Measurements from ENCODE around the gene KRT80.

Gene KRT80

DNA sequence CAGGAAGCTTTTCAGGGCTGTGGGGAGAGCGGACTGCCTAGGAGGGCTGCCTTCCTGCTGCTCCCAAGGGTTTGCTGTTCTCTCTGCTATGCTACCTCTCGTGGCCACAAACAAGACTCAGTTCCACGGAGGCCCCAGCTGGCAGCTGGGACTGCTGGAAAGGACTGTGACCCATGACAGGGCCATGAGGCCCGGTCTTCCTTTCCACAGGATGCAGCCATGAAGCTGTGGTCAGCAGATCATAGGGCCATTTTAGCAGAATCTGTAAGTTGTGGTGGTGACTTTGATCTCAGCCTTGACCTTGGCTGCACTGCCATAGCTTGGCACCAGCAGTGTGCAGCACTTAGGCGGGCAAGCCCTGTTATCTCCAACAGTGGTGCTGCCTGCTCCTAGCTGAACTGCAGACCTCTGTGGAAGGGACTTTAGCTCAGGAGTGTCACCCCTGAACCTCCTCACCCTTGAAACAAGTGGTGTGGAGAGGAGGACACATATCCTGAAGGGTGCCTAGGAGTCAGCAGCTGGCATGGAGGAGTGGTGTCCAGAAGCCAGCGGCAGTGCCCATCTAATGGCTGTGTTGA, 12.3 kb downstream of the KRT80 start:
- no peak for DNase-seq (ENCODE audit: low read depth)

DNA sequence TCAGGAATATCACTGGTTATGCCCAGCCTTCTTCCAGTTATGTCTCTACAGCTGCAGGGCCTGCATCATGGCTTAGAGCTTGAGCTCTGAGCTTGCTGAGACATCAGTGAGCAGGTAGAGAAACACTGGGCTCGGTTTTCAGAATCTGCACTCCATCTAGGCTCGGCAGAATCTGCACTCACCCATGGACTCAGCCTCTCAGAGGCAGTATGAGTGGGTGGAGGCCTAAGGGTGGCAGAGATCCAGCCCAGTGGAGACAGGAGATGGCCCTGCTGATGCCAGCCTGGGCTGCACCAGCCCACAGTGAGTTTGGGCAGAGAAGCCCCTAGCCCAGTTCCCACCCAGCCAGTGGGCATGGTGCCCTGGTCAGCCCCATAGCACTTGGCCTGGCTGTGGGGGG, 12.8 kb downstream of the KRT80 start:
- no peak for DNase-seq (ENCODE audit: low read depth)

DNA sequence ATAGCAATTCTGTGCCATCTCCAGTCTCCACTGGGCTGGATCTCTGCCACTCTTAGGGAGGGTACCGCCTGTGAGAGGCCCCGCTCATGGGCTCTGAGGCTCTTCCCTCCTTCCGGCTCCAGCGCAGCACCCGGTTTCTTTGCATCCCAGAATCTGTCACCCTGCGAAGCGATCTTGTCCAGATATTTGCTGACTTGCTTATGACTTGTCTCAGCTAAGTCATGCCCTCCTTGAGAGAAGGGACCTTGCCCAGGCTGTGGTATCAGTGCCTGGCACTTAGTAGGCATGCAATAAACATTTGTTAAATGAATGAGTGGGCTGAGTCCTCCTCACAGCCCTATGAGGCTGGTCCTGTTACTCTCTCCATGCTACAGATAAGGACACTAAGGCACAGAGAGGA, 13.4 kb downstream of the KRT80 start:
- DNase-seq (ENCODE audit: low read depth) = no peak

DNA sequence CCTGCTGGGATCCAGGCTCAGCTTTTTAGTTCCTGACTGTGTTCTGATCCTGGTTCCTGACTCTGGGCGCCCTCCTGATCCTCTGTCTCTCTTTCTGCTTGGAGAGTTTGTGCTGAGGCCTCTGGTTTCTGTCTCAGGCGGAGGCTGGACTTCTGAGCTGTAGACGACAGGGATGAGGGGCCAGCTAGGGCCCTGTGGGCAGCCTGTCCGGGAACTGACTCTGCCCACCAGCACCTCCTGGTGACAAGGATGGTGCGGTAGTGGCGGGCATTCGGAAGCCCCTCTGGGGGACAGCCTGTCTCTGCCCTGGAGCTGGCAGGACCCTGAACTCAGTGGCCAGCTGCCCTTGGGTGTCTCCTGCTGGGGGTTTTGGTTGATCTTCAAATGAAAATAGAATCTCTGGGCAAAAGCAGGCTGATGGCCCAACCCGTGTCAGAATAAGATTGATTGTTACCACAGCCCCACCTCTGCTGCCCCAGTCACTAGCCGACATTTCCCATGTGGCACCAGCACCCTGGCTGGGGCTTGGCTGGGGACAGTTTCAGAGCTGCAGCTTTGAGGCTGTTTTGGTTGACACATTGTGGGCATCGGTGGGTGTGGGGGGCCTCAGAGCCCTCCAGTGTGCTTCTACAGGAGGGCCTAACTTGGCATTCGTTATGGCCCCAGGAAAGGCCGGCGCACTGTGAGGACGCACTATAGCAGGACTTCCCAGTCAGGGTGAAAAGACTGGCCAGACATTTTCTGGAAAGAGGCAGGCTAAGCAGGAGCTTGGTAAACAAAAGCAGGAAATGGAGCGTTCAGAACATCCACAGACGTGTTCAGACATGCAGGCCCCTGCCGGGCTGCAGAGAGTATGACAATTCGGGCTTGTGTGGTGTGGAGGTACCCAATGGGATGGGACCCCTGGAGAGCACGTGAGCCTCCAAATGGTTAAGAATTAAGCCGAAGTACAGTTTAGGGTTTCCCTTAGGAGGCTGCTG, 16.2 kb downstream of the KRT80 start:
- DNase-seq (ENCODE audit: low read depth) = no peak

DNA sequence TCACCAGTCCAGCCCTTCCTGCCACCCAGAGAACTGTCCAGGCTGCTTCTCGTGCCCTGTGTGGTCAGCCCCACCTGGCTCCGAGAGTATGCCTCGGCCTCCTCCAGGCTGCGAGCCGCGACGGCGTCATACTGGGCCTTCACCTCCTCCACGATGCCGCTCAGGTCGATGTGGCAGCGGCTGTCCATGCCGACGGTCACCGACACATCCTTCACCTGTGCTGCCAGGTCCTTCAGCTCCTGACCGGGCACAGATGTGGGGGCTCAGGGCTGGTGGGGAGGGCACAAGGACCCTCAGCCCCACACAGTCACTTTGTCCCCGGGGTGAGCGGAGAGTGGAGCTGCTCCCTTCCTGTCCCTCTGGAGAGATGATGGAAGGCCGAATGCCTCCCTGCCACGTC, 18.3 kb downstream of the KRT80 start:
- no peak for DNase-seq (ENCODE audit: low read depth)

DNA sequence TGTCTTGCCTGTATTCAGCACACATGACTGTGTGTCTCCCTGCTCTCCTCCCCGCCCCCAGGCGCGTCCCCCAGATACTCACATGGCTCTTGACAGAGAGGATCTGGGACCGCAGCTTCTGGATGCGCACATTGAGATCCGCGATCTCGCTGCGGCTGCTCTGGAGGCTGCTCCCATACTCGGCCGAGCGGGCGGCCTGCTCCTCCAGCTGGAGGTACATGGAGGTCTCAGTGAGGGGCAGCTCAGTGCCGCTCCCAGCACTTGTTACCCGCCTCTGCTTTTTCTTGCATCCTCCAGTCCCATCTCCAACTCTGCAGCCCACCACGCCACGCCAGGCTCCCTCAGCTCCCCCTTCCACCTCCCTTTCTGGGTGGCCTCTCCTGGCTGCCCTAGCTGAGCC, 18.9 kb downstream of the KRT80 start:
- DNase-seq (ENCODE audit: low read depth) = no peak

DNA sequence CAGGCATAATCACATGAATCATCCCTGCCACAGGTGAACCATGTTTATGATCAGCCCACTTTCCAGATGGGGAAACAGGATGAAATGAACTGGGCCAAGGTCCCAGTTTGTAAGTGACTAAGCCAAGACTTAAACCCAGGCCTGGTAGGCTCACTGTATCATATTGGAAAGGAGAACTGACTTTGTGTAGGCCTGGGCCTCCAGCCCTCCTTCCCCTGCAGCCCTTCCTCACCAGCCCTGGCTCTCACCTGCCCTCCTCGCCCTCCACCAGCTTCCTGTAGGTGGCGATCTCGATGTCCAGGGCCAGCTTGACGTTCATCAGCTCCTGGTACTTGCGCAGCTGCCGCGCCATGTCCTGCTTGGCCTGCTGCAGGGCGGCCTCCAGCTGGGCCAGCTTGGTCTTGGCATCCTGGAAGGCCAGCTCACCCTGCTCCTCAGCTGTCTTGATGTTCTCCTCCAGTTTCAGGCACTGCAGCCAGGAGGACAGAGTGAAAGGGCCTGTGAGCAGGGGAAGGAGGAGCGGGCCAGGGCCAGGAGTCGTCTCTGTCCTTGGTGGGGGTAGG, 19.8 kb downstream of the KRT80 start:
- no peak for DNase-seq (ENCODE audit: low read depth)

DNA sequence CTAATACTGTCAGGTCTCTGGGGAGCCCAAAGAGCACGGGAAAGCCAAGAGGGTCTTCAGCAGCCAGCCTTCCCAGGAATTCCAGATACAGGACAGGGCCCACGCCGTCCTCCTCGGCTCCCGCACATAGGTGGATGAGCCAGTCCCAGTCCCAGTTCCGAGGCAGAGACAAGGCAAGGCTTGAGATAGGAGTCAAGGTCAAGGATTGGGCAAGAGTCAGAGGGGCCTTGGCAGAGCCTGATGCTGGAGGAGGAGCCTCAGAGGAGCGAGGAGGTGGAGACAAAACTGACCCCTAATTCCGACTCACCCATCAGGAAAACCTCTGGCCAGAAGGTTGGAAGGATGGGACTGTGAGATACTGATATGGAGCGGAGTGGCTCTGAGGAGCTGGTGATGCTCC, 21.0 kb downstream of the KRT80 start:
- no peak for DNase-seq (ENCODE audit: low read depth)

DNA sequence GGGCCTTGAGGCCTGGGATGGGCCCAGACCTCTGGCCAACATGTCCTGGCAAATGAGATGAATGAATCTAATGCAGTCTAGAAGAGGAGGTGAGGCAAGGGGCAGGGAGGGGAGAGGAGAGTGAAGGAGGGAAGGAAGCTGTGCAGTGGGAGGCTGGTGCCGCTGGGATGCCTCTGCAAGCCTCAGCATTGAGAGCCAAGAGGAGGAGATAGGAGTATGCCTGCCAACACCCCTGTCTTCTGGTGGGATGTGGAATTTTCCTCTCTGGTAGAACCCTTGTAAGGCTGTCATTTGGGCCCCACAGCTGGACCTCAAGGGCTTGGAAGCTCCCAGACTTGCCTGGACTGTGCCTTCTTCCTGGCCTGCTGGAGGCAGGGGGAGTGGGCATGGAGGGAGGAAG, 21.9 kb downstream of the KRT80 start:
- DNase-seq (ENCODE audit: low read depth) = no peak

DNA sequence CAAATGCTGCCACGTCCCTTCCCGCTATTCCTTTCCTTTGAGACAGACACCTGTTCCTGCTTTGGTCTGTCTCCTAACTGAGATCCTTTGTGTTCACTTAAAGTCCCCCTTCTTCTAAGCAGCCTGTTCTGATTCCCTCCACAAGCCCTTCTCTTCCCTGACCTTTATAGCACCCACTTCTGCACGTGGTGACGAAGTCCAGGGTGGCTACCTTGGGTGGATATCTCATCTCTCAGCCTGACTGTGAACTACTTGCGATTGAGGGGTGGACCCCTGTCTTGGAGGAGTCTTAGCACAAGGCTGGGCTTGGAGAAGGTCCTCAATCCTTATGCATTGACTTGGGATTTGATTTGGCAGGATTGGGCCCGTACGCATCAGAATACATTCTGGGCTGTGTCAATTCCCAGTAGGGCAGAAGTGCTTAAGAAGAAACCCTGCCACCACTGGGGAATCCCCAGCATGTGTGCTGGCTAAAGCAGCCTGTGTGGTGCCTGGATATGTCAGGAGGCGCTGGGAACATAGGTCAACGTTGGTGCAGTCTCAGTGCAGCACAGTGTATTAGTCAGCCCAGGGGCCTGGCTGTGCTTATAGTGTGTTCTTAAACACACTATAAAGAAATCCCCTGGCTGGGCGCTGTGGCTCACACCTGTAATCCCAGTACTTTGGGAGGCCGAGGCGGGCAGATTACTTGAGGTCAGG, 23.6 kb downstream of the KRT80 start:
- no peak for DNase-seq (ENCODE audit: low read depth)

DNA sequence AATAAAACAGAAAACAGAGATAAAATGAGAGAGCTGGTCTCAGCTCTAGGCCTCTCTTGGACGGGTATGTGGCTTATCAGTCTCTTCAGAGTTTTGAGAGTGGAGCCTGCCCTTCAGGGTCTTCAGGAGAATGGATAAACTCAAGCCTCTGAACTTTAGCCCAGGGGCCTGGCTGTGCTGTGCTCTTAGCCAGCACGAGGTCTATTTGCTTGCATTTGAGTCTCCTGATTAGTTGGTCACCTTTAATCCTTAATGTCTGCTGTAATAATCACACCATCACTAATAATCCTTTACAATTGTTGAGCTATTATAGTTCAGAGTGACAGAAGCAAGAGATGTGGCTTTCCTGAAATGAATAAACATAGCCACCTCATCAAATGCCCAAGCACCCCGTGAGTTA, 24.3 kb downstream of the KRT80 start:
- no peak for DNase-seq (ENCODE audit: low read depth)

DNA sequence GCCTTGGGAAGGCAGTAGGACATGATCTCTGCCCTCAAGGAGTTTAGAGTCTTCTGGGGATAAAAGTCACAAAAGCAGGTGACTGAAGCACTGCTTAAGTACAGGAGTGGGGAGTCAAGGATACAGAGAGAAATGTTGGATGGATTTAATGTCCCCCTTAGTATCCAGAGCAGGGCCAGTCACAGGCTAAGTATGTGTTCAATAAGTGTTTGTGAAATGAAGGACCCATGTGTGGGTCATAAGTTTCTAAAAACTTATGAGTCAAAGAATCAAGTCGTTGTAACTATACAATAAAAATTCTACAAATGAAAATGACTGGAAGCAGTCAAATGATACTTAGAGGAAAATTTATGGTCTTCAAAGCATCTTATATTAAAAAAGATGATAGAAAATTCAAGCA, 25.1 kb downstream of the KRT80 start:
- no peak for DNase-seq (ENCODE audit: low read depth)

DNA sequence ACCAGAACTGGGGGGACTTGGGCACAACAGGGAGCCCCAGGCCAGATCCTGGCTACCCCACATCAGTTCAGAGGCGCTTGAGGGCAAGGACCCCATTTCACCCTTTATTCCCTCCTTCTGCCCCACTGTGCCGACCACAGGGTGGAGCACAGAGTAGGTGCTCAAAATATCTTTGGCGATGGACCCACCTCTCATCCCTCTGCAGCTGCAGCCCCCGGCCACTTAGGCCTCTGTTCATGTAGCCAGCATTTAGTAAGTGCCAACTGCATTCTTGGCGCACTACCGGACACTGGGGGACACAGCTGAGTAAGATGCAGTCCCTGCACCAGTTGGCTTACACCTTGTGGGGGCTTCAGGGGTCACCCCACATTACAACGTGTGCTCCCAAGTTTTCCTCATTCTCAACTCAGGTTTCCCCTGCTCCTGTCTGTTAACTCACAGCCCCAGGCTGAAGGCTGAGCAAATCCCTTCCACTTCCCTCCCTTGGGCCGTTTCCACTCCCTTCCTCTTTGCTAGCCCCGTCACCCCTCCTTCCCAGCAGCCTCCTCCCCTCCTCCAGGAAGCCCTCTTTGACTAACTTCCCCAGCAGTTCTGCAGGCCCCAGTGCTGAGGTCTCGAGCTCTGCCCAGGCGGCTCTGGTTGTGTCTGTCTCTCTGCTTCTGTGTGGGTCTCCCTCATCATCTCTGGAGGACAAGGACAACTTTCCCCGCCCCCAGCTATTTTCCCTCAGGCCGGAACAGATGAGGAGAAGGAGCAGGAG, 26.5 kb downstream of the KRT80 start:
- no peak for DNase-seq (ENCODE audit: low read depth)

DNA sequence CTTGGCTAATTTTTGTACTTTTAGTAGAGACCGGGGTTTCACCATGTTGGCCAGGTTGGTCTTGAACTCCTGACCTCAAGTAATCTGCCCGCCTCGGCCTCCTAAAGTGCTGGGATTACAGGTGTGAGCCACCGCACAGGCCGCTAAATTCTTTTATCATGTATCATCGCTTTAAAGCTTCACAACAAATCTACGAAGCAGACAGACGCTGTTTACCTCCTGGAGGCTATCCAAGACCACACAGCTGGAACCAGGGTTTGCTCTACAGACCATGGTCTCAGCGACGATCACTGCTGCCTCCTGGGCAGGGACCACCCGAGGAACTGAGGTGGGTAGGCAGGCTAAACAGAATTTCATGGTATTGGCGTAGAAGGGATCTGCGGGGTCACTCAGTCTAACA, 27.2 kb downstream of the KRT80 start:
- DNase-seq (ENCODE audit: low read depth) = no peak

DNA sequence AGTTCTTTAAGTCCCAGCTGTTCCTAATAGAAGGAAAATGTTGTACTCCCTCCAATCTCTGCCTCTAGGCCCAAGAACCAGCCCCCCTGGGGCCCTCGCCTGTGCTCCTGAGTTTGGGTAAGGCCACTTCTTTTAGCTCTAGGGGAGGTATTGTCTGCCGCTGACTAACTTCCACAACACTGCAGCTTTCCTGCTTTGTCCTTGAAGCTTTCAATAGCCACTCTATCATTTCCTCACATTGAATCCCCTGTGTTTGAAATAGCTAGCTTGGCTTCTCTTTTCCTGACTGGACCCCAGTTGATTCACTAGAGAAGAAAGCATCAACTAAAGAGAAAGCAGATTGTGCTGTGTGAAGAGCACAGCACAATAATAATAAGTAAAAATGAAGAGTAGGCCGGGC, 28.8 kb downstream of the KRT80 start:
- no peak for DNase-seq (ENCODE audit: low read depth)

DNA sequence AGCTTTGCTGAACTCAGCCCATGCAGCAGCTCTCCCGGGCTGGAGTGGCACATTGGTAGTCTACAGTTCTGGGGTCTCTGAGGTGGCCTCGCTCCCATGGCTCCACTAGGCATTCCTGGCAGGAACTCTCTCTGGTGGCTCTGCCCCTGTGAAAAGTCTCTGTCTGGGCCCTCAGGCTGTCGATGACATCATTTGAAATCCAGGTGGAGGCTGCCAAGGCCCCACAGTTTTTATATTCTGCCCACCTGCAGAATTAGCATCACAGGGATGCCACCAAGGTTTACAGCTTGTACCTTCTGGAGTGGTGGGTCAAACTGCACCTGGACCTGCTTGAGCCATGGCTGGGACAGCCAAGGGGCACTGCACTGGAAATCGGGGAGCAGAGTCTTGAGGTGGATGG, 31.6 kb downstream of the KRT80 start:
- no peak for DNase-seq (ENCODE audit: low read depth)

DNA sequence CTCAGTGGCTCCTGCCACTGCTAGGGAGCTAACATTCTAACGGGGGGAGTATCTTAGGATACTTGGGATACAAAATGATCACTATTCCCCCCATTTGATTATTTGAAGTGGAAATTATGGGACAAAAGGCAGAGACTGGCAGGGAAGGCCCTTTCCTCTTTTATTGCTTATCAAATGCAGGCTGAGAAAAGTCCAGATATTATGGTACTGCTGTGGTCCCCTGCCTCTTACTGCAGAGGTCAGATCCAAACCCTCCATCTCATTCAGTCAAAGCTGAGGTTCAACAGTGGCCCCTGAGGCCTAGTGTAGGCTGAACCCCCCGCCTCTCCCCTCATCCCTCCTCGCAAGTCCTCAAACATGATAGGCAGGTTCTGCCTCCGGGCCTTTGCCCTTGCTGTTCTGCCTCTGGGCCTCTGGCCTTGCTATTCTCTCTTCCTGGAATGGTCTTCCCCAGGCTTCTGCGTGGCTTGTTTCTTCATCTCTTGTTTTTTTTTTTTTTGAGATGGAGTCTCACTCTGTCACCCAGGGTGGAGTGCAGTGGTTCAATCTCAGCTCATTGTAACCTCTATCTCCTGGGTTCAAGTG, 34.2 kb downstream of the KRT80 start:
- no peak for DNase-seq (ENCODE audit: low read depth)

DNA sequence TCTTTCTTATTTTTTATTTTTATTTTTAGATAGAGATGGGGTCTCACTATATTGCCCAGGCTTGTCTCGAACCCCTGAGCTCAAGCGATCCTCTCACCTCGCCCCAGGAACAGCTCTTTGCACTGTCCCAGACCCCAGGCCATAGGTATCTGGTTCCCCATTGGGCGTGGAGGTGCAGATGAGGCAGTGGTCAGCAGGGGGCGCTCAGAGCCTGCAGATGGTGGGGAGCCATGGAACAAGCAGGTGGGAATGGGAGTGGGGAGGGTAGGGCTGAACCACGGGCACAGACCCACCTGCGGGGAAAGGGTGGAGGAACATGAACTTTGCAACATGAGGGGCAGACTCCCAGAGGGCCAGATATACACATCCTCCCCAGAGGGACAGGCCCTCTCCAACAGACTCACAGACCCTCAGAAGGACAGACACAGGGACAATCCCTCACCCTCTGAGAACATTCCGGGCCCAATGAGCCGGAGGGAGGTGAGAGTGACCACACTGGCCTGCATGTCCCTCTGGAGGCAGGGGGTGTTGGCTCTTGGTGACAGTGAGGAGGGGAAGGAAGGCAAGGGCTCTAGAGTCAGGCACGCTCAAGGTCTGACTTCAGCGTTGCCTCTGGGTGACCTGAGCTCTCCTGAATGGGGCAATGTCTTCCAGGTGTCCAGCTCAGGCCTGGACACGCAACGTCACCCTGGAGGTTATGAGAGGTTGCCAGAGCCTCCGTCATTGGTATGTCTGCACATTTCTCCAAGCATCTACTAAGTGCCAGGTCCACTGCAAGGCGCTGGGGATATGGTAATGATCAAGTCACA, 34.9 kb downstream of the KRT80 start:
- DNase-seq (ENCODE audit: low read depth) = peak; percentile 50

DNA sequence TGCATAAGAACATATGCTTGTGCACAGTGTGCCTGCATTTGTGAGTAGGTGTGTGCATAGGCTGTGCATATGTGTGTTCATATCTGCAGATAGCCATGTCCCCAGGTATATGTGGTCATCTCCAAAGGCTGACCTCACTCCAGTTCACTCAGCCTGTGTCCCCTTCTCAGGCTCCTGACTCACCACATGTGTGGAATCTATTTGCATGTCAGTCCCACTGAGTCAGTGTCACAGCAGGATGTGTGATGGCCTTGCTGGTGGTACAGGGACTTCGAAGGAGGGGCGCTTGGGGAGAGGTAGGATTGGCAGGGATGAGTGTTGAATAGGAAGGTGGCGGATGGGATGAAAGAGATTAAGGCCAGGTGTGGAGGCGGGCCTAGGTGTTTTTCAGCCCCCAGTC, 35.5 kb downstream of the KRT80 start:
- no peak for DNase-seq (ENCODE audit: low read depth)

DNA sequence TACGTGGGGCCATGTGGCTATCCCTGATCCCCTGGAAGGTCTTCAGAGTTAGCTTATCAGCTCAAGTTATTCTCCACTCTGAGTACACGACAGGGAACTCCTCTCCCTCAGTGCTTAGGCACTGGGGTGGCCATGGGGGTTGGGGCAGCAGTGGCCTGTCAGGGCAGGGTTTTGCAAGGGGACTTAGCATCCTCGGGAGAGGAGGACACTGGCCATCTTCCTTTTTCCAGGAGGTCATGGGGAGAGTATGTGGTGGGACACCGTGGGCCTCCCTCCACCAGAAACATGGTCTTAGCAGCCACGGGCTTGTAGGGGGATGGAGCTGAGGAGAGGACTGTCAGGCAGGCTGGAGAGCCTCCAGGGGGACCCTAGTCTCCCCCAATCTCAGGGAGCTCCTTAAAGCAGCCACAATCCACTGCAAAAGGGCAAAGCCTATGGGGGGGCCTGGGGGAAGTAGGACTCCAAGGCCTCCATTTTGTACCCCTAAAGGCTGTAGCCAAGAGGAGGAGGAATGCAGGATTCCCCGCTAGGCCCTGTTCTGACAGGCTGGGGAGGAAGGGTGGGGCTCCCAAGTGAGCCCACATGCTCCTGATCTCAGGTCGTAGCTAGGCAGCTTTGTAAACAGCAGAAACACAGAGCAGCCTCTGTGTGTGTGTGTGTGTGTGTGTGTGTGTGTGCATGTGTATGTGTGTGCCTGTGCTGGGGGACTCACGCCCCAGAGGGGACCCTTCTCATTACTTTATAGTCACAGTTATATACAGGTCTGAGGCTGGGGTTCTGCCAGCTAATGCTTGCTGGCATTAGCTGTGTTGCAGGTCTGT, 36.6 kb downstream of the KRT80 start:
- no peak for DNase-seq (ENCODE audit: low read depth)
